ENCODE results near the gene NR0B2.
"Not testable (repeated sequence)": the region's sequence is repeated elsewhere in the genome, so short reads cannot be mapped to it uniquely, and the experiment has no call there.

Gene NR0B2

GRCh38 chr1:26889551-26890466 lies 24.0 kb downstream of the NR0B2 start, which contains the start of gene GPN2:
TSS of gene GPN2 (minus strand) at chr1:26890283. CDS start at chr1:26890096, 187 bp downstream.
- DNase-seq, result peak; percentile 13 to 88 (median 72)

GRCh38 chr1:26888231-26888630 lies 25.5 kb downstream of the NR0B2 start:
- DNase-seq, result no peak

GRCh38 chr1:26887125-26887524 lies 26.6 kb downstream of the NR0B2 start:
- no peak for DNase-seq

GRCh38 chr1:26882696-26883463 lies 30.9 kb downstream of the NR0B2 start:
- no peak for DNase-seq

- not testable (repeated sequence) for DNase-seq
Observed at GRCh38 chr1:26881611-26882010, 32.2 kb downstream of the NR0B2 start.

- no peak for DNase-seq
Observed at GRCh38 chr1:26879793-26880192, 34.0 kb downstream of the NR0B2 start.

- no peak for DNase-seq
Observed at GRCh38 chr1:26877326-26877725, 36.4 kb downstream of the NR0B2 start.

GRCh38 chr1:26874896-26875295 lies 38.9 kb downstream of the NR0B2 start:
- DNase-seq, result no peak

GRCh38 chr1:26873097-26873496 lies 40.7 kb downstream of the NR0B2 start:
- not testable (repeated sequence) for DNase-seq

GRCh38 chr1:26864610-26865480 lies 48.9 kb downstream of the NR0B2 start:
- DNase-seq, result peak; percentile 60 to 98 (median 95)

- DNase-seq, result no peak
Observed at GRCh38 chr1:26863685-26864077, 50.1 kb downstream of the NR0B2 start.

- DNase-seq, result peak in 3 of 58 donors; percentile 2 to 21 (median 19)
Observed at GRCh38 chr1:26862781-26863684, 50.7 kb downstream of the NR0B2 start, which contains the start of gene SFN. TSS of gene SFN (plus strand) at chr1:26863149. CDS start at chr1:26863213, 64 bp downstream.

- peak in 4 of 58 donors; percentile 29 to 59 (median 53) for DNase-seq
Observed at GRCh38 chr1:26861889-26862378, 51.8 kb downstream of the NR0B2 start.
